ENCODE results near the gene TOP3B. TPM values are rescaled to one million over a fixed set of nuclear protein-coding genes. Genes with fewer than 3 reads are reported as not detected.

Gene TOP3B
- total RNA-seq, 2 donors from 2014 or later, result 13.5 to 16.2 TPM

GRCh38 chr22:21938071-21938822 lies 44.3 kb downstream of the TOP3B start:
- DNase-seq (peak; percentile 94), ATAC-seq (peak; percentile 90 to 93)
- intact Hi-C loops (cut with DNase I), result loop anchor here in 1 of 2 donors (2.0 to 10.0 kb wide), 2 partner anchors 163 to 225 kb away; no protein-coding TSS in a partner anchor

DNA sequence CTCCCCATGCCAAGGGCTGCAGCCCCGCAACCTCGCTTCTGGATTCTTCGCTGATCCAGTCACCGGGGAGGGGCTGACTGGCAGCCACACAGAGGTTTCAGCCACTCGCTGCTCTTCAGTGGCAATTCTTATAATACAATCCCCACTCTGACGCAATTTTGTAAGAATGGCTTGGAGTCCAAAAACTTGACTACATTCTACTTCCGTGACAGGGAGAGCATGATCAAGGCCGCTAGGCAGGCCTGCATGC lies 44.8 kb downstream of the TOP3B start:
- peak; percentile 84 for DNase-seq
- intact Hi-C loops (cut with DNase I), result loop anchor here in 1 of 2 donors (2.0 to 10.0 kb wide), 2 partner anchors 163 to 225 kb away; no protein-coding TSS in a partner anchor
- ATAC-seq, result peak; percentile 39 to 64

- no peak for DNase-seq
- intact Hi-C loops (cut with DNase I), result loop anchor here in 1 of 2 donors (10.0 kb wide), 1 partner anchor 162 kb away; no protein-coding TSS in a partner anchor
- ATAC-seq, result peak; percentile 13 to 17
These were observed 45.4 kb downstream of the TOP3B start for GRCh38 chr22:21937041-21937820.

DNA sequence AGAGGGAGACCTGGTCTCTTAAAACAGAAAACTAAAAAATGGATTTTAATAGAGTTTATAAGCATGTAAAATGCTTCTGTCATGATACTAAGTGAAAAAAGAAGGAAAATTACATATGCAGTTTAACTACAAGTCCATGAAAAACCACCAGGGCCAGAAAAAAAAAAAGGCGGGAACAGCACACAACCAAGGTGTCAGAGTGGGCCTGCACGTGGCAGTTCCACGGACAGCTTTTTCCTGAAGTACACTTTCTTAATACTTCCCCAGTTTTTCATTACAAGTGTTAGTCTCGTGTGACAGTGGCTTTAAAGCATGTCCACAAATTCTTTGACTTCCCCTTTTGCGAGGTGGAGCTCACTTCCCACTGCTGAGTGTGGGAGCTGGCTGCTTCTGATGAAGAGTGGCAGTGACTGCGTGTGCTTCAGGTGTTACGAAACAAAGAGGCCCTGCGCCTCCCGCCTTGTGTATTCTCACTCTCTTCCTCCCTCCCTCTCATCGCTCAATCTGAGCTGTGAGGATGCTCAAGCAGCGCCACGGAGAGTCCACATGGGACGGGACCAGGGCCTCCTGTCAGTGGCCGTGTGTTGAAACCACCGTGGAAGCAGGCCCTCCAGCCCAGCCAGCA lies 46.3 kb downstream of the TOP3B start:
- intact Hi-C loops (cut with DNase I), result loop anchor here in 1 of 2 donors (10.0 kb wide), 1 partner anchor 161 kb away; no protein-coding TSS in a partner anchor
- DNase-seq (peak; percentile 55), ATAC-seq (no peak)

DNA sequence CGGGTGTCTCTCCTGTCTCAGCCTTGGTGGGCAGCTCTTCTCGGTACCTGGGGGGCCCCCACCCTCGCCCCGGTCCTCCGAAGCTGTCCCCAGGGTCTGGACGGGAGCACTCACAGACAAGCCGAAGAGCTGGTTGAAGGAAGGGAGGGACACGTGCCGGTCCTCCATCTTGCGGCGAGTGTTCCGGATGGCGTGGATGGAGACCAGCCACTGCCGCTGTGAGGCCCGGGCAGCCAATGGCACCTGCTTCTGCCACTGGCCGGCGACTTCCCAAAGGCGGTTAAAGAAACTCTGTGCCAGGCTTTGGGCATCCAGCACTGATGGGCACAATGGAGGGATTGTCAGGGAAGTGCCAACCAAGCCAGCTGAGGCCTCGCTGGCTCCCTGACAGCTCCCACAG lies 48.7 kb downstream of the TOP3B start:
- intact Hi-C loops (cut with DNase I), result loop anchor here in 1 of 2 donors (10.0 kb wide), 1 partner anchor 159 kb away; no protein-coding TSS in a partner anchor
- ATAC-seq (no peak), DNase-seq (peak; percentile 22)

GRCh38 chr22:21933413-21933812 lies 49.2 kb downstream of the TOP3B start:
- intact Hi-C loops (cut with DNase I), result loop anchor here in 1 of 2 donors (10.0 kb wide), 1 partner anchor 159 kb away; no protein-coding TSS in a partner anchor
- ATAC-seq (no peak), DNase-seq (no peak)

DNA sequence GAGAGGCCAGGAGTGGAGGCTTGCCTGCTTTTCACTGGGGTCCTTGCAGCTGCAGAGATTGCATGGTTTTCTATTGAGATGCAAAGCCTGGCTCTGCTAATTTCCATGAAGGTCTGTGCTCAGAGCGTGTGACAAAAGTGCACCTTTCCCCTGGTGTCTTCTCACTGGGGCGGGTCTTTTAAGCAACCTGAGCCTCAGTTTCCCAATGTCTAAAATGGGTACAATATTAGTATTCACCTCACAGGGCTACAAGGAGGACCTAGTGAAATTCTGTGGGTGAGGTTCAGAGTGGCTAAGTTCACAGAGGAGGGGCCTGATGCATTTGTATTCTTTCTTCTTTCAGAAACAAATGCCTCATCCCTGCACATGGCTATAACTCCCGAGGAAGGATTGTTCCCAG lies 50.2 kb downstream of the TOP3B start:
- DNase-seq (no peak), ATAC-seq (no peak)
- intact Hi-C loops (cut with DNase I), result loop anchor here in 1 of 2 donors (10.0 kb wide), 1 partner anchor 158 kb away; no protein-coding TSS in a partner anchor

DNA sequence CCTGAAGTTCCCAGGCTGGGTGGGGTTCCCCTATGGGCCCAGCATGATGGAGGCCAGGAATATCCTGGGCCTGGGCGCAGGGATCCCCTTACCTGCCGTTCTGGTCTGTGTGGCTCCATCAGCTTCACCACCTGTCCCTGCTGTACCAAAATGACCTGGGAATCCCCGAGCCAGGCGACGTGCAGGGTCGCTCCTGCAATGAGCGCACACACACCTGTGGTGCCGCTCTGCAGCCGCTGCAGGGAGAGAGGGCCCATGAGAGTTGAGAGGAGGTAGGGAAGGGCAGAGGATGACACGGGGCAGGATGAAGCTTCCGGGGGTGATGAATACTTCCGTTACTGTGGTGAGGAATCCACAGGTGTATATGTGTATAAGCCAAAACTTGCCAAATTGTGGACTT lies 51.5 kb downstream of the TOP3B start:
- DNase-seq (no peak), ATAC-seq (no peak)
- intact Hi-C loops (cut with DNase I), result loop anchor here in 1 of 2 donors (10.0 kb wide), 1 partner anchor 156 kb away; no protein-coding TSS in a partner anchor

- intact Hi-C loops (cut with DNase I), result no loop called here
- DNase-seq, result no peak
- no peak for ATAC-seq
These were observed 53.3 kb downstream of the TOP3B start for GRCh38 chr22:21929253-21929652.

GRCh38 chr22:21928048-21928447 lies 54.5 kb downstream of the TOP3B start:
- DNase-seq (no peak), ATAC-seq (no peak)
- intact Hi-C loops (cut with DNase I), result no loop called here

DNA sequence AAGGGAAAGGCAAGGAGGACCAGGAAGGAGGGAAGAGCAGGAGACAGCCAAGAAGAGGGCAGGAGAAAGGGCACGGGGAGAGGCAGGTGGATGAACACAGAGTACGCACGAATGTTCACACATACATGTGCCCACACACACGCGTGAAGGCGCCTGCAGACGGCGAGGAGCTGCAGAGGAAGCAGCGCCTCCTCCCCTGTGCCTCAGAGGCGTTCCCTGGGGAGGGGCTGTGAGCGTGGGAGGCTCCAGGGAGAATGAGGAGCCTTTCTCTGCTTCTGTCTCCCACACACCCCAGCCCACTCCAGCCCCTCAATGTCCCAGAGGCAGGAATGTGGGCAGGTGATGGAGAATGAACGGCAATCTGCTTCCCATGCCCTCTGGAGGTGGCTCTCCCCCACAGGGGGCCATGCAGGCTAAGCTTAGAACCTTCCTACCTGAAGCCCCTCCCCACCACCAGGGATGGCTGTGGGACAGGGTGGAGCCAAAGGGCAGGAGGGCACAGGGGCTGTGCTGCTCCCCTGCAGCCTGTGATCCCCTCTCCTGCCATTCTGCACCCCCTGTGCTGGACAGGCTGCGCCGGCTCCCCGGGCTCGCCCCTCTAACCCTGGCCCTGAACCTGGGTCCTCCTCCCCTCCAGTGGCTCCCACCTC lies 55.3 kb downstream of the TOP3B start:
- ATAC-seq (no peak), DNase-seq (no peak)
- intact Hi-C loops (cut with DNase I), result no loop called here

DNA sequence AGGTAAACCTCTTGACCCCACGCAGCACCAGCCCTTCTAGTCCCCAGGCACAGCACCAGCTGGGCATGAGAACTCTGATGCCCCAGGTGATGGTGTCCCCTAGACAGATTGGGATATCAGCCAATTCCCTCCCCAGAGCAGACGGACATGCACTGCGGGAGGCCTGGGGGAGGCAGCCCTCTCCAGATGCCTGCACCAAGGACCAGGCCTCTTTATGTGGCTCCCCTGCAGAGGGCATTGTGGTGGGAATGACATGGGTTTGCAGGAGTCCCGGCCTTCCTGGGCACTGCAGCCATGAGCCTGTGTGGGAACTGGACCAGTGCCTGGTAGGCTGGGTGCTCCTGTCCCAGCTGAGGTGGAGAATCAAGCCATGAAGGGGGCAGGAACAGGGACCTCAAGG lies 55.9 kb downstream of the TOP3B start:
- no peak for ATAC-seq
- DNase-seq, result no peak
- intact Hi-C loops (cut with DNase I), result no loop called here

DNA sequence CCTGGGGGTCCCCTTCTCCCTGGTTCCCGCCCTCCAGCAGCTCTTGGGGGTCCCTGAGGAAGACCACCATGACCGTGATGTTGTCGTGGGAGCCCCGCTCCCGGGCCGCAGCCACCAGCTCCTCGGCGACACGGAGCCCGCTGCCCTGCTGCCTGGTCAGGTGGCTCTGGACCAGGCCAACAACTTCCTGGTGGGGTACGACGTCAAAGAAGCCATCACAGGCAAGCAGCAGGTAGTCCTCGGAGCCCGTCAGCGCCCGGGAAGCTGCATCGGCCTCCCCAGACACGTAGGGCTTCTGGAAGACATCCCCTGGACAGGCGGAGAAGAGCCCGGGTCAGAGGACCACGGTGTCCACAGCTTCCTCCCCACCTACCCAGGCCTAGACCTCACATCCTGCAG lies 59.4 kb downstream of the TOP3B start:
- no peak for ATAC-seq
- no peak for DNase-seq
- intact Hi-C loops (cut with DNase I), result no loop called here

GRCh38 chr22:21922370-21923162 lies 60.0 kb downstream of the TOP3B start:
- no peak for DNase-seq
- intact Hi-C loops (cut with DNase I), result no loop called here
- ATAC-seq, result no peak

DNA sequence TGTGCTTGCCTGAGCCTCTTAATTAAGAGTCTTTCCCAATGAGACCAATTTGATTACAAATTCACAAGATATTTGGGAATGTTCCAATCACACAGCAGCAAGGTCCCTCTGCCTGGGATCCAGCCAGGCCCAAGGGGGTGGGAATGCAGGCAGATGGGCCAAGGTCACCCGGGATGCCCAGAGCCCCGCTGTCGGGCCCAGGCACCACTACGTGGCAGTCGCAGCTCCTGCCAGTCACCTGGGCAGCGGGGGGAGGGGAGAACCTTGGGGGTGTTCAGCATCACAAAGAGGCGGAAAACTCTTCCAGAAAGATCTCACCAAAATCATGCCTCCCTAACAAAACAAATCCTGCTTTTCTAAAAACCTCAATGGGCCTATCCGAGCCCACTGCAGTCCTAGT lies 60.9 kb downstream of the TOP3B start:
- ATAC-seq, result no peak
- DNase-seq, result no peak
- intact Hi-C loops (cut with DNase I), result no loop called here

GRCh38 chr22:21921184-21921721 lies 61.3 kb downstream of the TOP3B start:
- ATAC-seq, result no peak
- intact Hi-C loops (cut with DNase I), result no loop called here
- DNase-seq, result no peak

DNA sequence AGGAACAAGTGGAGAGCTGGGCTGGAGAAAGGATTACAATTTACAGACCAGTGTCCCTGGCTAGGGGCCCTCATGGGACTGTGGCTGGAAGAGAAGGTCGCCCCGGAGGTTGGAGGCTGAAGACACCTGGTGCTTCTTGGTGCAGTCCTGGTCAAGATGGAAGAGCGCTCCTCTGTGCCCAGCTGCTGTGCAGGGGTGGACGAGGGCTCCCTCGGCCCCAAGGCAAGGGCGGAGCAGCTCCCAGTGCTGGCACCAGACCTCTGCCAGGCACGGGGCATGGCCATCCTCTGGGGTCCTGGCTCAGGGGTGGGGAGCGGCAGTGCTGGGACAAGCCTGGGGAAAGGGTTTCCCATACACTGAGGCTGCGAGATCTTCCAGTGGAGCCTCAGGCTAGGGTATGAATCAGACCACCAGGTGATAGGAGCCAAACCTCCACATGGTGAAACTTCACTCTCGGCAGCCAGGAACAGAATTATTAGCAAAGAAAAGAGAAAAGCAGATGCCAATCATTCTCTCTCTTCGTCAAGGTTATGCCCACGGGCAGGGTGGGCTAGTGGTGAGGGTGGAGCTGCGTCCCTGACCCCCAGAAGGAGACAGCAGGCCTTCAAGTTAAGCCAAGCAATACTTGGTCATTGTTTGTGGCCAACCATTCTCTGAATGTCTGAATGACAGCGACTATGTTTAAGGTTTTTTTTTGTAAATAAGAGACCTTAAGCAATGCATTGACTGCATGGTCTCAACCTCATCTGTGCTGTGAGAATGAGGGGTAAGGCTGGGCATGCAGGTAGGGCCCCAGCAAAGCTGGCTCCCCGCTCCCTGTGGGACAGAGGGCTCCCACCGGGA lies 62.0 kb downstream of the TOP3B start:
- intact Hi-C loops (cut with DNase I), result no loop called here
- DNase-seq (no peak), ATAC-seq (no peak)
